PC-9 (cell line): Measurements from ENCODE around the gene RBBP8. TPM values are rescaled to one million over a fixed set of nuclear protein-coding genes. Genes with fewer than 3 reads are reported as not detected.

Experiments used
- BruUV-seq: library from RNA; stranded (reverse); fragments of 400-500 nt; replicated peaks from 2 replicates; lab custom pipeline; 2021; lab: Mats Ljungman, UMichigan
- CTCF ChIA-PET: fragments of 300-600 bp; sonication (Branson Sonifier 250); formaldehyde crosslinking; loops from one replicate; lab custom pipeline; 2022; ENCODE audit warnings: antibody characterized with exemption; lab: Charles Lee
- POLR2A ChIA-PET: fragments of 300-600 bp; sonication (Branson Sonifier 250); formaldehyde crosslinking; loops from one replicate; lab custom pipeline; 2022; ENCODE audit warnings: antibody characterized with exemption; ENCODE audit not compliant: unreplicated experiment; lab: Charles Lee
- DNase-seq, 2 experiments: peaks; one replicate each; pipeline versions ENCODE4 v3.0.0 to v3.0.0-alpha.2; 2015 to 2022; ENCODE audit warnings: mixed read lengths in 1 of 2
- H2AFZ ChIP-seq: fragments of 200-600 bp; sonication (generic); 2 replicates; pipeline ENCODE4 v1.8.1; 2017; ENCODE audit warnings: antibody characterized with exemption
- H3F3A ChIP-seq: fragments of 200-600 bp; sonication (generic); 2 replicates; pipeline ENCODE4 v1.8.1; 2017; ENCODE audit warnings: antibody characterized with exemption, mild to moderate bottlenecking, low read depth; ENCODE audit not compliant: insufficient read depth
- H3K27ac ChIP-seq: fragments of 200-600 bp; sonication (generic); 2 replicates; pipeline ENCODE4 v1.6.1; 2016; ENCODE audit warnings: mixed run types
- H3K27me3 ChIP-seq: fragments of 200-600 bp; sonication (generic); 2 replicates; pipeline ENCODE4 v1.6.1; 2016; ENCODE audit warnings: low read depth, mixed run types; ENCODE audit not compliant: insufficient read depth
- H3K36me3 ChIP-seq: fragments of 200-600 bp; sonication (generic); 2 replicates; pipeline ENCODE4 v1.6.1; 2016; ENCODE audit warnings: low read depth, mixed run types
- H3K4me1 ChIP-seq: fragments of 200-600 bp; sonication (generic); replicated peaks from 2 replicates; pipeline ENCODE4 v1.6.1; 2016; ENCODE audit warnings: mixed run types; ENCODE audit not compliant: insufficient read depth
- H3K4me2 ChIP-seq: fragments of 200-600 bp; sonication (generic); 2 replicates; pipeline ENCODE4 v1.6.1; 2017; ENCODE audit warnings: mixed run types
- H3K4me3 ChIP-seq: fragments of 200-600 bp; sonication (generic); 2 replicates; pipeline ENCODE4 v1.6.1; 2016; ENCODE audit warnings: mixed run types
- H3K79me2 ChIP-seq: fragments of 200-600 bp; sonication (generic); 2 replicates; pipeline ENCODE4 v1.6.1; 2017; ENCODE audit warnings: low read depth, mixed run types
- H3K9me2 ChIP-seq: fragments of 200-600 bp; sonication (generic); 2 replicates; pipeline ENCODE4 v1.8.1; 2017; ENCODE audit warnings: mild to moderate bottlenecking; ENCODE audit not compliant: insufficient read depth
- H3K9me3 ChIP-seq: fragments of 200-600 bp; sonication (generic); 2 replicates; pipeline ENCODE4 v1.8.1; 2016; ENCODE audit warnings: low read depth; ENCODE audit not compliant: insufficient read depth
- H4K20me1 ChIP-seq: fragments of 200-600 bp; sonication (generic); 2 replicates; pipeline ENCODE4 v1.8.1; 2017; ENCODE audit not compliant: insufficient read depth
- CTCF ChIP-seq: fragments of 200-600 bp; sonication (generic); conservative IDR thresholded peaks from 2 replicates; pipeline ENCODE4 v1.6.1; 2017; ENCODE audit warnings: mixed run types, antibody characterized with exemption, mild to moderate bottlenecking, moderate library complexity
- EZH2 ChIP-seq: fragments of 200-600 bp; sonication (generic); IDR thresholded peaks from 2 replicates; pipeline ENCODE4 v1.8.0; 2017; ENCODE audit warnings: antibody characterized with exemption, low read depth
- intact Hi-C: fragments of 100-400 bp; cut with micrococcal nuclease; formaldehyde crosslinking; loops from one replicate; pipeline ENCODE4 v1.10.0; 2022; ENCODE audit not compliant: unreplicated experiment
- total RNA-seq: library from RNA; stranded (reverse); gene quantifications from 2 replicates; pipeline ENCODE4 v1.2.3, GENCODE V29; 2021

The RBBP8 gene
- total RNA-seq, 1 experiment from 2014 or later: 28.4 TPM

- Histone ChIP-seq H3K9me3 (no peaks in the 10 kb centered on the region), H3K4me3 (no peak overlapping the region), H3K4me1 (no peaks in the 10 kb centered on the region), H3K9me2 (no peaks in the 10 kb centered on the region), H3F3A (no peaks in the 10 kb centered on the region), H3K4me2 (no peak overlapping the region), H2AFZ (no peak overlapping the region), H3K79me2 (no peaks in the 10 kb centered on the region), H3K36me3 (0 out of 2 replicates have a peak, but pooled peaks cover 2% of the 10 kb centered on the region), H4K20me1 (no peaks in the 10 kb centered on the region), H3K27me3 (no peaks in the 10 kb centered on the region), H3K27ac (no peak overlapping the region)
- POLR2A ChIA-PET: interaction anchor here (0.7 kb wide), 1 partner anchor 134 kb away, joined by 3 read pairs; no protein-coding TSS in a partner anchor
- CTCF ChIA-PET: no interaction called here
- TF ChIP-seq EZH2 (no peak), CTCF (no peak)
- DNase-seq: no peak
- intact Hi-C loops: no loop called here
- BruUV-seq: no TSS peak
Observed at GRCh38 chr18:22956226-22956625, 23.1 kb downstream of the RBBP8 start.

GRCh38 chr18:22961156-22961555 is 28.0 kb downstream of the RBBP8 start:
- intact Hi-C loops: no loop called here
- POLR2A ChIA-PET: no interaction called here
- no peaks in the 10 kb centered on the region for H3K36me3 ChIP-seq

GRCh38 chr18:22962004-22962403 is 28.9 kb downstream of the RBBP8 start:
- H3K4me1 ChIP-seq: no peaks in the 10 kb centered on the region
- ChIA-PET CTCF (no interaction called here), POLR2A (no interaction called here)
- no peaks in the 10 kb centered on the region for H3K9me2 ChIP-seq
- no peaks in the 10 kb centered on the region for H3K79me2 ChIP-seq
- H3K4me2 ChIP-seq: no peak overlapping the region
- no peak overlapping the region for H2AFZ ChIP-seq
- H4K20me1 ChIP-seq: no peaks in the 10 kb centered on the region
- no peak for TF ChIP-seq EZH2
- no peak for TF ChIP-seq CTCF
- no peaks in the 10 kb centered on the region for H3K9me3 ChIP-seq
- H3F3A ChIP-seq: no peaks in the 10 kb centered on the region
- H3K36me3 ChIP-seq: no peaks in the 10 kb centered on the region
- BruUV-seq: no TSS peak
- H3K27me3 ChIP-seq: no peaks in the 10 kb centered on the region
- intact Hi-C loops: no loop called here
- DNase-seq: no peak
- no peak overlapping the region for H3K4me3 ChIP-seq
- H3K27ac ChIP-seq: no peak overlapping the region

More at GRCh38 chr18:22961156-22961555, 28.0 kb downstream of the RBBP8 start:
- Histone ChIP-seq H3F3A (no peaks in the 10 kb centered on the region), H2AFZ (no peak overlapping the region), H3K27ac (no peak overlapping the region), H3K79me2 (no peaks in the 10 kb centered on the region), H4K20me1 (no peaks in the 10 kb centered on the region), H3K4me1 (no peaks in the 10 kb centered on the region), H3K4me3 (no peak overlapping the region), H3K27me3 (no peaks in the 10 kb centered on the region), H3K4me2 (no peak overlapping the region), H3K9me2 (no peaks in the 10 kb centered on the region), H3K9me3 (no peaks in the 10 kb centered on the region)
- no peak for DNase-seq
- no TSS peak for BruUV-seq
- TF ChIP-seq CTCF (no peak), EZH2 (no peak)
- CTCF ChIA-PET: no interaction called here
